K562 (cell line): ENCODE data around the gene COL4A4. TPM values are rescaled to one million over a fixed set of nuclear protein-coding genes. Genes with fewer than 3 reads are reported as not detected.

Experiments used
- ATAC-seq: fragments of 200-7000 bp; cut with Tn5 transposase; 3 replicates; pipeline ENCODE4 v1.9.1; 2020; ENCODE audit warnings: moderate library complexity
- BruUV-seq: library from RNA; stranded (reverse); fragments of 400-500 nt; replicated peaks from 2 replicates; lab custom pipeline; 2021; lab: Mats Ljungman, UMichigan
- CTCF ChIA-PET: fragments of 300-600 bp; formaldehyde crosslinking; extraction: SDS; loops from one replicate; lab custom pipeline; 2021; ENCODE audit warnings: low intra/inter-chr PET ratio; lab: Yijun Ruan, JAX
- POLR2A ChIA-PET: fragments of 300-600, 350-650 bp; sonication (Branson Sonifier 250); formaldehyde crosslinking; extraction: SDS; loops from one replicate; lab custom pipeline; 2021; ENCODE audit warnings: antibody characterized with exemption, inconsistent platforms; lab: Yijun Ruan, JAX
- DNase-seq, 4 experiments: peaks; one replicate each; pipeline versions ENCODE4 v3.0.0 to v3.0.0-alpha.2; 2011 to 2018; ENCODE audit warnings: low spot score in 3 of 4, mixed read lengths in 3 of 4; ENCODE audit errors: extremely low read depth in 1 of 4
- FAIRE-seq: peaks from 2 replicates; lab custom pipeline; 2011; peaks lifted over from hg19 to GRCh38; lab: Jason Lieb, UNC
- H2AFZ ChIP-seq: 2 replicates; pipeline ENCODE4 v1.6.0; 2011; ENCODE audit warnings: low read depth, low read length, control low read depth, inconsistent platforms
- H3K27ac ChIP-seq: fragments of 200-600 bp; 3 replicates; pipeline ENCODE4 v1.8.0; 2011; ENCODE audit warnings: low read depth, mild to moderate bottlenecking, control low read depth, inconsistent platforms, low read length, moderate library complexity, mixed read lengths; ENCODE audit errors: extremely low read depth
- H3K27me3 ChIP-seq, 2 experiments: fragments of 300-600 bp in 1 of 2; 2 replicates in 1 of 2; 3 replicates in 1 of 2; pipeline versions ENCODE4 v1.6.0 to v1.8.0; 2011; ENCODE audit warnings: inconsistent platforms in 2 of 2, low read length in 2 of 2, mild to moderate bottlenecking in 1 of 2, mixed read lengths in 1 of 2, moderate library complexity in 1 of 2; ENCODE audit not compliant: control insufficient read depth in 2 of 2, insufficient read depth in 2 of 2
- H3K36me3 ChIP-seq: fragments of 300-600 bp; 3 replicates; pipeline ENCODE4 v1.8.0; 2011; ENCODE audit warnings: mild to moderate bottlenecking, low read length, inconsistent platforms; ENCODE audit not compliant: control insufficient read depth, insufficient read depth
- H3K4me1 ChIP-seq, 2 experiments: fragments of 200-600 bp in 1 of 2; replicated peaks in 1 of 2; 2 replicates in 1 of 2; 3 replicates in 1 of 2; pipeline versions ENCODE4 v1.5.1 to v1.8.0; 2011; ENCODE audit warnings: inconsistent platforms in 2 of 2, low read length in 2 of 2, mild to moderate bottlenecking in 1 of 2, mixed read lengths in 1 of 2, moderate library complexity in 1 of 2; ENCODE audit not compliant: control insufficient read depth in 2 of 2, insufficient read depth in 2 of 2
- H3K4me2 ChIP-seq: 2 replicates; pipeline ENCODE4 v1.6.1; 2011; ENCODE audit warnings: low read length, control low read depth, inconsistent platforms, mixed read lengths; ENCODE audit not compliant: insufficient read depth
- H3K4me3 ChIP-seq: fragments of 200-600 bp; sonication (generic), shearing (Covaris generic); 2 replicates; pipeline ENCODE4 v1.5.1; 2016; ENCODE audit warnings: control low read depth, inconsistent platforms
- H3K79me2 ChIP-seq: fragments of 200-600 bp; 3 replicates; pipeline ENCODE4 v1.8.0; 2011; ENCODE audit warnings: low read length, inconsistent platforms; ENCODE audit not compliant: control insufficient read depth, insufficient read depth
- H3K9ac ChIP-seq, 2 experiments: 2 replicates each; pipeline versions ENCODE4 v1.6.0 to v1.6.1; 2011; ENCODE audit warnings: low read depth in 2 of 2, low read length in 2 of 2, control low read depth in 1 of 2, inconsistent platforms in 1 of 2, mild to moderate bottlenecking in 1 of 2, mixed read lengths in 1 of 2; ENCODE audit not compliant: insufficient read depth in 1 of 2
- H3K9me1 ChIP-seq: one replicate; pipeline ENCODE4 v1.6.0; 2011; ENCODE audit warnings: inconsistent platforms, mild to moderate bottlenecking, low read length, moderate library complexity; ENCODE audit not compliant: control insufficient read depth, insufficient read depth
- H3K9me3 ChIP-seq: replicated peaks from 2 replicates; pipeline ENCODE4 v1.5.1; 2011; ENCODE audit warnings: low read depth, low read length, inconsistent platforms; ENCODE audit not compliant: control insufficient read depth, insufficient read depth
- H4K20me1 ChIP-seq: replicated peaks from 2 replicates; pipeline ENCODE4 v1.6.1; 2011; ENCODE audit warnings: low read length, inconsistent platforms, mixed read lengths; ENCODE audit not compliant: control insufficient read depth, insufficient read depth
- CHD2 ChIP-seq: IDR thresholded peaks from 2 replicates; pipeline ENCODE4 v1.6.1; 2011; ENCODE audit warnings: low read depth, low read length
- DIDO1 ChIP-seq: fragments of 450-650 bp; IDR thresholded peaks from 2 replicates; pipeline ENCODE4 v1.6.1; 2016; ENCODE audit warnings: low read depth, missing biosample characterization, missing genetic modification characterization
- GABPB2 ChIP-seq: fragments of 250-450 bp; sonication (Bioruptor Pico); conservative IDR thresholded peaks from 2 replicates; pipeline ENCODE4 v1.5.1; 2021; ENCODE audit warnings: mild to moderate bottlenecking
- HNRNPL ChIP-seq: fragments of 200-400 bp; formaldehyde crosslinking; IDR thresholded peaks from 2 replicates; pipeline ENCODE4 v1.6.1; 2017; ENCODE audit warnings: low read depth, mild to moderate bottlenecking, low read length
- MAFF ChIP-seq: IDR thresholded peaks from 2 replicates; pipeline ENCODE4 v1.6.1; 2012; ENCODE audit warnings: low read length, improper control_type of control experiment
- MECOM ChIP-seq: fragments of 250-450 bp; sonication (Bioruptor Pico); IDR thresholded peaks from 2 replicates; pipeline ENCODE4 v1.8.0; 2022; ENCODE audit warnings: inconsistent platforms
- NCOR1 ChIP-seq: fragments of 450-650 bp; IDR thresholded peaks from 2 replicates; pipeline ENCODE4 v1.6.1; 2016; ENCODE audit warnings: mild to moderate bottlenecking, moderate library complexity
- PHB2 ChIP-seq: fragments of 450-650 bp; IDR thresholded peaks from 2 replicates; pipeline ENCODE4 v1.6.1; 2017; ENCODE audit warnings: low read depth
- RFX7 ChIP-seq: fragments of 250-450 bp; sonication (Bioruptor Pico); IDR thresholded peaks from 2 replicates; pipeline ENCODE4 v1.5.1; 2021; ENCODE audit warnings: mild to moderate bottlenecking
- SMAD3 ChIP-seq: fragments of 450-650 bp; formaldehyde crosslinking; conservative IDR thresholded peaks from 2 replicates; pipeline ENCODE4 v1.4.0; 2020; ENCODE audit warnings: mild to moderate bottlenecking
- SRSF9 ChIP-seq: fragments of 200-400 bp; formaldehyde crosslinking; IDR thresholded peaks from 2 replicates; pipeline ENCODE4 v1.6.1; 2017; ENCODE audit warnings: low read depth, low read length, borderline replicate concordance
- TEAD4 ChIP-seq, 2 experiments: sonication (generic) in 1 of 2; formaldehyde crosslinking in 1 of 2; IDR thresholded peaks; 2 replicates each; pipeline versions ENCODE4 v1.6.1 to v1.8.0; 2012 to 2022; ENCODE audit warnings: borderline replicate concordance in 1 of 2, inconsistent platforms in 1 of 2, low read length in 1 of 2, mild to moderate bottlenecking in 1 of 2, missing genetic modification reagents in 1 of 2
- ZNF212 ChIP-seq: fragments of 450-650 bp; formaldehyde crosslinking; IDR thresholded peaks from 2 replicates; pipeline ENCODE4 v1.4.0; 2020; ENCODE audit warnings: mild to moderate bottlenecking
- WGBS: fragments of 100-300 bp; shearing (Covaris generic); methylation state at CpG from one replicate; pipeline ENCODE4 v1.1.6; 2016; ENCODE audit warnings: low coverage, mixed read lengths; ENCODE audit not compliant: insufficient coverage; ENCODE audit errors: missing lambda C conversion rate; 5-methylcytosine and 5-hydroxymethylcytosine counted together
- in situ Hi-C: fragments of 300-500 bp; cut with MboI; formaldehyde crosslinking; loops from 4 replicates; pipeline ENCODE4 v1.15.0; 2018; ENCODE audit warnings: inconsistent platforms, mixed read lengths
- intact Hi-C: fragments of 100-400 bp; cut with micrococcal nuclease; formaldehyde crosslinking; loops from 2 replicates; pipeline ENCODE4 v1.14.2; 2022
- polyA plus RNA-seq, 8 experiments: library from polyadenylated mRNA; depleted of rRNA in 4 of 8; stranded (reverse) in 5 of 8; unstranded in 3 of 8; fragments of >200 nt; fragmentation: Nextera tagmentation in 2 of 8; fragmentation: Illumina TruSeq in 1 of 8; extraction: Ambion mirVana in 2 of 8; extraction: Trizol in 1 of 8; gene quantifications; 2 replicates each; pipeline versions ENCODE4 v1.2.1 to v1.2.3, GENCODE V29; 2011 to 2014; ENCODE audit warnings: inconsistent platforms in 1 of 8, missing spikeins in 1 of 8
- total RNA-seq, 7 experiments: library from RNA; depleted of rRNA in 6 of 7; stranded (reverse); fragments of >200 nt in 6 of 7; fragmentation: Illumina TruSeq in 2 of 7; extraction: Trizol in 2 of 7; gene quantifications; 2 replicates each; pipeline versions ENCODE4 v1.2.1 to v1.2.3, GENCODE V29; 2011 to 2021; ENCODE audit warnings: low replicate concordance in 1 of 7
- TF ChIP-seq, protein P1 (sequence below): sonication (generic); formaldehyde crosslinking; IDR thresholded peaks from 2 replicates; pipeline ENCODE4 v1.8.1; 2022; ENCODE audit warnings: missing genetic modification reagents

The COL4A4 gene
- total and polyA plus RNA-seq, 9 of the 15 experiments (the other 6 are each of a cell fraction or from before 2014, with no cell fraction given): under 0.01 to 0.01 TPM; not detected in 7

DNA sequence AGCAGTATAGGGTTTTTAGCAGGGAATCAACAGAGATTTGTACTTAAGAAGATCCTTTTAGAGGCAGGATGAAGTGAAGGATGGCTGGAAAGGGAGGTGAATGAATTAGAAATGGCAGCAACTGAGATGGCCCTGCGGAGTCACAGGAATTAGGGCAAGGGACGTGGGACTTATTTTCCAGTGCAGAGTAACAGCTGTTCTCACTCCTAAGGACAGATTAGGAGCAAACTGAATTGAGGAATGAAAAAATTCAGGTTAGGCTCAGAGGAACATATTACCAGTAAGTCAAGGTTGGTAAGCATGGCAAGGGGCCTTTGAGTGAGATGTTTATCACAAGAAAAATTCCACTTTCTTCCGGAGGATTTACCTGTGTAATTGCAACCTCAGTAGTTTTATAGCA is 34.9 kb upstream of the COL4A4 start (continued):
- TF ChIP-seq, protein P1, sequence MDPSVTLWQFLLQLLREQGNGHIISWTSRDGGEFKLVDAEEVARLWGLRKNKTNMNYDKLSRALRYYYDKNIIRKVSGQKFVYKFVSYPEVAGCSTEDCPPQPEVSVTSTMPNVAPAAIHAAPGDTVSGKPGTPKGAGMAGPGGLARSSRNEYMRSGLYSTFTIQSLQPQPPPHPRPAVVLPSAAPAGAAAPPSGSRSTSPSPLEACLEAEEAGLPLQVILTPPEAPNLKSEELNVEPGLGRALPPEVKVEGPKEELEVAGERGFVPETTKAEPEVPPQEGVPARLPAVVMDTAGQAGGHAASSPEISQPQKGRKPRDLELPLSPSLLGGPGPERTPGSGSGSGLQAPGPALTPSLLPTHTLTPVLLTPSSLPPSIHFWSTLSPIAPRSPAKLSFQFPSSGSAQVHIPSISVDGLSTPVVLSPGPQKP (CRISPR knock-in tag): no peak
- no peak for TF ChIP-seq HNRNPL
- TF ChIP-seq TEAD4 (IDR thresholded peaks at IDR 0.05; ENCODE audit: low read length): no peak
- no peak for TF ChIP-seq TEAD4 (CRISPR knock-in tag; IDR thresholded peaks at IDR 0.05; ENCODE audit: borderline replicate concordance)
- no peak for TF ChIP-seq MECOM (CRISPR knock-in tag)
- TF ChIP-seq SMAD3: no peak
- no peak for TF ChIP-seq PHB2

DNA sequence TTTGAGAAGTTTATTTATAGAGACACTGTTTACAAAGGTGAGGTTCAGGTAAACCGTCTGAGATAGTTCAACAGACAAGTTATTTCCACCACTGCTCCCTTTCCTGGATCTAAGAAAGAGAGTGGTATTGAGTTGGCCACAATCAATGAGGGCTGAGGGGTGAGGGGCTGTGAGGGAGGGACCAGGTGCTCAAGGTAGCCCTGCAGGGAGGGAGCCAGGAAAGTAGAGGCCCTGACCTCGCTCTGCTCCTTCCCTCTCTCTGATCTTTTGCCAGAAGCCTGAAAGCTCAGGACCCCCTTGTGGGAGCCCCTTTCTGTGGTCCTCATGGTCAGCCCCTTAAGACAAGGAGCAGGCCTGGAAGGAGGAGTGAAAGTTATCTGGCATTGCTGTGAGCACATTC is 30.2 kb upstream of the COL4A4 start:
- in situ Hi-C loops: no loop called here
- POLR2A ChIA-PET: no interaction called here
- CTCF ChIA-PET: no interaction called here
- H3K9ac ChIP-seq: no peak overlapping the region
- no peak overlapping the region for H3K4me2 ChIP-seq
- no peaks in the 10 kb centered on the region for H3K27me3 ChIP-seq
- no peak overlapping the region for H2AFZ ChIP-seq
- DNase-seq (no peak), ATAC-seq (no peak), FAIRE-seq (no peak)
- TF ChIP-seq SRSF9 (no peak), DIDO1 (no peak), RFX7 (no peak), NCOR1 (no peak), CHD2 (no peak), GABPB2 (CRISPR knock-in tag) (no peak), MAFF (no peak), ZNF212 (CRISPR knock-in tag) (no peak)
- no peaks in the 10 kb centered on the region for H3K9me1 ChIP-seq
- H3K9me3 ChIP-seq: no peaks in the 10 kb centered on the region
- no peaks in the 10 kb centered on the region for H3K4me1 ChIP-seq
- H3K27ac ChIP-seq: no peak overlapping the region
- no TSS peak for BruUV-seq
- H4K20me1 ChIP-seq: no peaks in the 10 kb centered on the region
- H3K36me3 ChIP-seq: no peaks in the 10 kb centered on the region
- no peaks in the 10 kb centered on the region for H3K79me2 ChIP-seq
- no peak overlapping the region for H3K4me3 ChIP-seq
- intact Hi-C loops: no loop called here
- WGBS: 0% methylated on average over 1 of the region's 2 CpGs
